Left cardiac atrium (tissue), 4 donors: ENCODE data around the gene CHRNE. TPM values are rescaled to one million over a fixed set of nuclear protein-coding genes. Genes with fewer than 3 reads are reported as not detected.

ENCODE experiments used
- ATAC-seq, 2 donors: fragments of 200-7000 bp; cut with Tn5 transposase; one replicate each; pipeline ENCODE4 v1.9.1; 2020; ENCODE audit warnings: mild to moderate bottlenecking in 2 of 2, moderate library complexity in 2 of 2
- DNase-seq: peaks from one replicate; pipeline ENCODE4 v3.0.0-alpha.2; 2020
- intact Hi-C, 2 donors: fragments of 100-400 bp; cut with DNase I; formaldehyde crosslinking; loops; one replicate each; pipeline versions ENCODE4 v1.14.1 to v1.15.1; 2022 to 2023
- long read RNA-seq: library from polyadenylated mRNA; unstranded; transcript quantifications from one replicate; pipeline ENCODE4 v2.0.0, GENCODE V29; 2021
- total RNA-seq, 2 donors: library from RNA; stranded (reverse); fragmentation: NEBNext Ultra II Directional; extraction: Animal tissue kit (Norgen Biotek cat#: 25700); gene quantifications; one replicate each; pipeline ENCODE4 v1.2.1, GENCODE V29; 2021
- donor health status: DM: no; HTN: yes; CAD: no.
- donor health status: DM: no; HTN: yes; CAD: no; lungs with severe emphysema.
- donor health status: DM: yes; HTN: yes; CAD: no.
- donor health status: Dilated cardiomyopathy.

CHRNE gene
- 100 to 1,000 TPM in 1 of 2 donors, 10 to 100 TPM in 1; 36.8 to 118 TPM for total RNA-seq
- long read RNA-seq, transcript CHRNE-201 (12 exons, 2,455 nt), result major isoform, 65 of 144 reads
- long read RNA-seq, partial matches to known transcripts, result 48 of 144 reads
- long read RNA-seq, other reads (novel, unspliced or antisense), result 30 of 144 reads

DNA sequence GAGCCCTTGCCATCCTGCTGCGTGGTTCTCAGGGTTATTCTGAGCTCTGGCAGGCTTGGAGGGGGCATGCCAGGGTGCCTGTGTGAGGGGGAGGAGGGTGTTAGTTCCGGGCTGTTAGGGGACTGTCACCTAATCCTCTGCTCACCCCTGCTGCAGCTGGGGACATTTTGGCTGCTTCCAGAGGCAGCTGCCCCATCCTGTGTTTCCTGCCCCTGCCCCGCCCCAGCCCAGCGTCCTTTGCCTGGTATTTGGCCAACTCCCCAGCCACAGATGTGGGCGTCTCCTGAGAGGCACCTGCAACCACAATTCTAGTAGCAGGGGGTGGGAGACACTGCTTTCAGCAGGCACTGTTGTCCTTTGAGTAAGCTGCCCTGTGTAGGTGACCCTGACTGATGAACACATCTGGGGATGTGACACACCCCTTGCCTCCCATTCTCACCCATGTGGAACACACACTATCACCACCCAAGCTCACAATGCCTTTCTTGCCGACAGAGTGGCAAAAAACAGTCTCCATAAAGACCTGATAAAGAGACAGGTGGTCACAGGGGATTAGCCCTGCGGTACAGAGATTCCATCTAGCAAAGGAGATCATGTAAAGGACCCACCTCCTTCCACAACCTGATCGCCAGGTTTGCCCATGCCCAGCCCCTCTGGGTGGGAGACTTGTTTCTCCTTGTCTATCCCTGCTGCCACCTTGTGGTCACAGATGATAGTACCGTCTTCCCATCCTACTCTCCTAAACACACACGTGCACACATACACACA is at the start of gene CHRNE:
Gene CHRNE (minus strand): TSS at position 48 of the 768 bp plus-strand sequence. CDS start 35 bp downstream, at position 13.
- peak; percentile 78 for DNase-seq
- ATAC-seq, result peak; percentile 18 to 70
- intact Hi-C loops, result loop anchor here (5.0 to 10.0 kb wide), 2 partner anchors 82 to 191 kb away; partner anchors contain the start of genes ARRB2 (in 1 of the 2) and CAMTA2 (in 1 of the 2)

- ATAC-seq, result no peak
- DNase-seq, result no peak
- intact Hi-C loops, result loop anchor here in 1 of 2 donors (2.0 kb wide), 1 partner anchor 15 kb away; the partner anchor contains the start of gene SPAG7
Measured at GRCh38 chr17:4951486-4951885, 48.6 kb upstream of the CHRNE start.

- DNase-seq (no peak), ATAC-seq (no peak)
- intact Hi-C loops, result loop anchor here in 1 of 2 donors (2.0 kb wide), 1 partner anchor 16 kb away; the partner anchor contains the start of gene SPAG7
Measured at GRCh38 chr17:4950746-4951204, 47.9 kb upstream of the CHRNE start, which contains the start of gene ENO3. ENO3 (plus strand) TSS chr17:4951119; CDS start chr17:4951830, 711 bp downstream.

GRCh38 chr17:4950075-4950745 is 47.3 kb upstream of the CHRNE start:
- DNase-seq, result peak; percentile 85
- peak; percentile 3 to 6 for ATAC-seq
- intact Hi-C loops, result loop anchor here in 1 of 2 donors (2.0 kb wide), 1 partner anchor 17 kb away; the partner anchor contains the start of gene SPAG7

DNA sequence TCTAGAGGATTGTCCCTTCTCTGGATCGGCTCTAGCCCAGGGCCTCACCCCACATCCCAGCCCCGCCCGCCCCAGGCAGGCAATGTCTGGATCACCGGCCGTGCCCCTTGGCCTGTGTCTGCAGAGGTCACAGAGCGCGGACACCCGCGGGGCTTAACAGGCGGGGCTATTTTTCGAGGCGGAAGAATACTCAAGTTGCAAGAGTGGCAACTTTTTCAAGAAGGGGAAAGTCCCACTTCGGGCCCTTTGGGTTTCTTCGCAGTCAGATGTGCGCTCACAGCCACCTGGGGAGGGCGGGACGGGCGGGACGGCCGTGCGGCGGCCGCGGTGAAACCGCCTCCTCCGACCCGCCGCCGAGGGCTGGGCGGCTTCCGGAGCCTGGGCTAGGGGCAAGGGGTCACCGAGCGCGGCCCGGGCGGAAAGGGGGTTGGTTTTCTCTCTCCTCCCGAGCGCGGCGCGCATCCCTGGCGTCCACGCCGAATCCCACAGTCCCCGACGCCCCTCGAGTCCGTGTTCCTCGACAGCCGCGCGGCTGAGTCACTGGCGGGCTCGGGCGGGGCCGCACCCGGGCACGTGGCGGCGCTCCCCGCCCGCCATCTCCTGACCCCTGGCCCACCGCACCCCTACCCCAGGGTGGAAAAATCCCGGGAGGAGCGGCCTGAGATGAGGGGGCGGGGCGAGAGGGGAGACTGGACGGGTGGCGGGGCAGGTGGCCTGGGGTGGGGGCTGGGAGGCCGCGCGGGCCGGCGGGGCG is 46.6 kb upstream of the CHRNE start:
- ATAC-seq (peak; percentile 8 to 55), DNase-seq (peak; percentile 84)
- intact Hi-C loops, result loop anchor here in 1 of 2 donors (2.0 kb wide), 1 partner anchor 17 kb away; the partner anchor contains the start of gene SPAG7

DNA sequence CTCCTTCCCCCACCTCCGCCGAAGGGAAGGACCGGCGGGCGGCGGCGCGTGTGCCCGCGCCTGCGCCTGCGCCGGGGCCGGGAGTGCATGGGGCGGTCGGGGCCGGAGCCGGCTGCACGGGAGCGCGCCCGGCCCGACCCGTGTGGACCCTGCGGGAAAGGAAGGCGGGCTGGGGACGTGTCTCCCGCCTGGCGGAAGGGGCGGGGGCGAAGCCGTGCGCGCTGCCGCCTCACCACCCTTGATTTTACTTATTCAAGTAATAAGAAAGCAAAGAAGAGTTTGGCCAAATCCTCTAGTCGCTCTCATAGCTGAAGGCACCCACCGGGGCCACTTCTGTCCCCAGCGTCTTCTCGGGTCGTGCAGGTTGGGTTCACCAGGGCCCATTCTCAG is 46.0 kb upstream of the CHRNE start:
- ATAC-seq (peak; percentile 77 to 82), DNase-seq (peak; percentile 87)
- intact Hi-C loops, result no loop called here

- intact Hi-C loops, result no loop called here
- DNase-seq (peak; percentile 91), ATAC-seq (peak; percentile 74 to 79)
Measured at GRCh38 chr17:4948166-4948930, 45.5 kb upstream of the CHRNE start, which contains the start of gene PFN1. PFN1 (minus strand) TSS chr17:4948530; CDS start chr17:4948394, 136 bp downstream.

DNA sequence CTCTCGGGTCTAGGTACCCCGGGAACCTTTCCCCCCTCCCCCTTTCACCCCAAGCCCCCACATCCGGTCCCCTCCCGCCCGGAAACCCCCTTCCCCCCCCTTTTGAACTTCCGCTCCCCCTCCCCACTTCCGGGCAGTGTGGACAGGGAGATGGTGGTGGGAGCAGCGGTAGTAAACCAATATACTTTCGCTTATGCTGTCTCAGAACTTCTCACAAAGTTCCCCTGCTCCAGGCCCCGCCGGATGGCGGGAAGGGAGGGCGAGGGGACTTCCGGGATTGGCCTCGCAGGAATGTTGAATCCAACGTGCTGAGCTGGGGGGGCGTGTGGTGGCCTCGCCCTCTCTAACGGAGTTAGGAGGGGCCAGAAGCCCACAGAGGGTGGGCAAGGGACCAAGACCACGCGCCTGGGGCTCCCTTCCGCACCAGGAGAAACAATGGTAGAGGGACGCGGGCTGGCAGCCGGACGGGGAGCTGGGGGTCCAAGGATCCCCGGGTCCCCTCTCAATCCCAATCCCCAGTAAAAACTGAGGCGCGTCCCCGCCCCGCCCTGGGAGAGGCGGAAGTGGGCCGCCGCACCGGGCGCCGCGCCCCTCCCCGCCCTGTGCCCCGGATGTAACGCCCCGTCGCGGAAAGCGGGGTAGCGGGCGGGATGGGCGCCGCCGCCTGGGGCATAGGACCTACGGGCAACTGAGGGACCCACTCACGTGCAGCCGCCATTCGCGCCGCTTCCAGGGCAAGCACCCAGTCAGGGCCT is 44.7 kb upstream of the CHRNE start:
- intact Hi-C loops, result no loop called here
- peak; percentile 68 for DNase-seq
- ATAC-seq, result peak; percentile 35 to 39

DNA sequence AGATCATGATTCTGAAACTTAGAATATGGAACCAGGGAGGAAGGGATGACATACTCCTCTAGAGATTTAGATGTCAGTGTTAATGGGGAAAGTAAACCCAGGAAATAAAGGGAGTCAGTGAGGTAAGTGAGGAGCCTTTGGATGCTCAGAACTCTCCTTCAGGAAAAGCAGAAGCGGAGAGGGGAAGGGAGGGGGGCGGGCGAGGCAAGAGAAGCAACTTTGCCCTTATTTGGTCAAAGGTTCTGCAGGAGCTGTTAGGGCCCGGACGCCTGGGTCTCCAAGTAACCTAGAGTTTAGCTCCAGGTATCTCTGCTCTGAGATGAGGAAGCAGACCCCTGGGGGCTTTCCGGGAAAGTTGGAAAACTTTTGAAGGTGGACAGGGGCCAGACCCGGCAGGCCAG is 44.1 kb upstream of the CHRNE start:
- DNase-seq (no peak), ATAC-seq (no peak)
- intact Hi-C loops, result no loop called here

DNA sequence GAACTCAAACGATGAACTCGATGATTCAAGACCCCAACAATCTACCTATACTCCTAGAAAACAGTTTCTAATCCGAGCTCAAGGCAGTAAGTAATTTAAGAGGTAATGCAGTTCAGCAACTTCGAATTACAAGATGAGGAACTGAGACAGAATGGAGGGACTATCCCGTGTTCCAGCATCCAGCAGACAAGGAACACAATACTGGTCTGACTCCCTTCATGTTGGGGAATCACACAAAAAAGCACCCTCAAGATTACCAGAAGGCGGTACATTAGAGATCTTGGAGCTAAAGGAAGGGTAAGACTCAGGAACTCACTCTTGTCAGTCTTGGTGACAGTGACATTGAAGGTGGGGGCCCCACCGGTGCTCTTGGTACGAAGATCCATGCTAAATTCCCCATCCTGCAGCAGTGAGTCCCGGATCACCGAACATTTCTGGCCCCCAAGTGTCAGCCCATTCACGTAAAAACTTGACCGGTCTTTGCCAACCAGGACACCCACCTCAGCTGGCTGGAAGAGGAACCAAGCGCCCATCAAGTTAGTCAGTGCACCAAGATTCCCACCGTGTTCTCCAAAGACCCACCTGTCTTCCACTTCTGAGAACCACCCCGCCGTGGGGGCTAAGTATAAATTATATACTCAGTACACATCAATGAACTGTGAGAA is 43.5 kb upstream of the CHRNE start:
- no peak for ATAC-seq
- intact Hi-C loops, result no loop called here
- DNase-seq, result no peak

DNA sequence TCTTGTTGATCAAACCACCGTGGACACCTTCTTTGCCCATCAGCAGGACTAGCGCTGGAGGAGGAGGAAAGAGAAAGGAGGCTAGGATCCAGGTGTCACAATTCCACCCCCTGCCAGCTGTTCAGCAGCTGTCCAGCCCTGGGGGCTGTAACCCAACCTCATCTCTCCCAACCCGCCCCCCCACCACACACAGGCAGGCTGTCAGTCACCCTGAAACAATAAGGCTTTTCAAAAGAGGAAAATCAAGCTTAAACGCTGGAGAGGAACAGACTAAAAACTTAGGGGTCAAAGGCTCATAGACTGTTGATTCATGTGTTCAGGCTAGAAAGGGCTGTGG is 43.0 kb upstream of the CHRNE start:
- intact Hi-C loops, result no loop called here
- no peak for ATAC-seq
- DNase-seq, result no peak

DNA sequence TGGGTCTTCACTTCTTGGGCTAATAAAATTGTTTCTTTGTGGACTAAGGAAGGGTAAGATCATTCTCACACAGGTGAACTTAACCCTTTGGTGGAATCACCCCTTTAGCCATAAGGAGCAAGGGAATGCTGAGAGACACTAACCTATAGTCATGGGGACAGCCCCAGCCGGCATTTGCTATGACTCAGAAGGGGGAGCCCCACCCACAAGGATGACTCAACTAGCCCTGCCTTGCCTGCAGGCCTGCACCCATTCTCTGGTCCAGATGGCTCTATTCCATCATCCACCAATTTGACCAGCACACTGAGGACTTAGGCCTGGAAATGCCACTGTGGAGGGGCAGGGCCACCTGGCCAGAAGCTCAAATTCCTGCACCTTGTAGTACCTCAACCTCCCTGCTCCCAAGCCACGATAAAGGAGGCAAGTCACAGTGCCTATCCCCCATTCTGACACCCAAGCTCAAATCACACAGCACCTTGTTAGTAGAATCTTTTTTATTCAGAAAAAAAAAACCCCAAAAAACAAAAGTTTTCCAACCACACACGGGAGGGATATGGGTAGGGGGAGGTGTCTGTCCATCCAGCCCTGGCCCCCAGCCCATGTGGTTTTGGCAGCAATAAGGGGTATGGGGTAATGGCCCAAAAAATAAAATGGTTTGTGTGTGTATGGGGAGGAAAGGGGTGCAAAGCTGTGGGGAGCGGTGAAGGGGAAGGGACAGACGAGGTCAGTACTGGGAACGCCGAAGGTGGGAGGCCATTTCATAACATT is 42.5 kb upstream of the CHRNE start:
- DNase-seq (peak; percentile 85), ATAC-seq (peak in 1 of 2 donors; percentile 37)
- intact Hi-C loops, result no loop called here

- no peak for ATAC-seq
- no peak for DNase-seq
- intact Hi-C loops, result no loop called here
Measured at GRCh38 chr17:4944554-4945175, 41.8 kb upstream of the CHRNE start.

GRCh38 chr17:4944163-4944553 is 41.3 kb upstream of the CHRNE start:
- DNase-seq (no peak), ATAC-seq (no peak)
- intact Hi-C loops, result no loop called here

DNA sequence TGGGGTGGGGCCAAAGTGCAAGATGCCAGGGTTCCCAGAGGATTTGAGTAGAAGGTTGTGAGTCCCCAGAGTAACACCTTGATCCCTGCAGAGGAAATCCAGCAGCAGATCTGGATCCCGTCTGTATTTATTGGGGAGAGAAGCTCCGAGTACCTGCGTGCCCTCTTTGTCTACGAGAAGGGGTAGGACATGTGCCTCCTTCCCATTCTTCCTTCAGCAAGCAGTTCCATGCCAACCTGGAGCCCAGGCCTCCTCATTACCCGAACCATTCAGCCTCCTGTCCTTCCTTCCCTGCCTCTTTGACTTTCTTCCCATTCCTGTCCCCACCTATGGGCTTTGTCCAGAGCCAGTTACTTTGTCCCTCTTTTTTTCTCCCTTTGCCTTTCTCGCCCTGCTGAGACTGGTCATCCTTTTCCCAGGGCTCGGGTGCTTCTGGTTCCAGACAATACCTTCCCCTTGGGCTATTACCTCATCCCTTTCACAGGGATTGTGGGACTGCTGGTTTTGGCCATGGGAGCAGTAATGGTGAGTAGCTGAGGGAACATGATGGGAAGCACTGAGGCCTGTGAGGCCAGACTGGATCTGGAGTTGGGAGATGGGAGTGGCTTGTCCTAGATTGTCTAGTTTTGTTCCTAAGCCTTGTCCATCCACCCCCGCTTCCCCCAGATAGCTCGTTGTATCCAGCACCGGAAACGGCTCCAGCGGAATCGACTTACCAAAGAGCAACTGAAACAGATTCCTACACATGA is 40.0 kb upstream of the CHRNE start:
- no peak for DNase-seq
- ATAC-seq, result no peak
- intact Hi-C loops, result no loop called here
